ENCODE measurements around the gene NEDD1. TPM values are rescaled to one million over a fixed set of nuclear protein-coding genes. Genes with fewer than 3 reads are reported as not detected.
A peak's percentile ranks its signal among the peaks of the same experiment; 100 is the strongest.

NEDD1 gene
- total and polyA plus RNA-seq, 2 donors (not counting 1 experiment from before 2014, with no cell fraction given) = 21.8 to 30.7 TPM

- H2AFZ ChIP-seq (ENCODE audit: low read length) = no peak overlapping the region
- H3K36me3 ChIP-seq (ENCODE audit: control insufficient read depth, insufficient read depth, low read length) = no peaks in the 10 kb centered on the region
- no peaks in the 10 kb centered on the region for H3K79me2 ChIP-seq (ENCODE audit: control insufficient read depth, insufficient read depth, low read length)
- no peaks in the 10 kb centered on the region for H3K27me3 ChIP-seq (ENCODE audit: control insufficient read depth, insufficient read depth, low read length)
- no peak overlapping the region for H3K9ac ChIP-seq (ENCODE audit: insufficient read depth, low read length)
- no peak for TF ChIP-seq EZH2 (IDR thresholded peaks at IDR 0.05; ENCODE audit: low read length, missing control alignments)
- TF ChIP-seq CTCF (conservative IDR thresholded peaks at IDR 0.05 in 1 of 2, IDR thresholded peaks at IDR 0.05 in 1 of 2; ENCODE audit: low read depth in 1 of 2, low read length in 2 of 2) = no peak
- no peaks in the 10 kb centered on the region for H4K20me1 ChIP-seq (ENCODE audit: control insufficient read depth, extremely low read depth, insufficient read depth, low read length)
- no peaks in the 10 kb centered on the region for H3K9me3 ChIP-seq (ENCODE audit: control insufficient read depth, insufficient read depth, low read depth, low read length)
- no peak overlapping the region for H3K4me2 ChIP-seq (ENCODE audit: extremely low read depth, insufficient read depth, low read length)
- peak; percentile 12 to 67 for DNase-seq (ENCODE audit: low read depth in 2 of 2)
- H3K4me1 ChIP-seq (ENCODE audit: control insufficient read depth, extremely low read depth, insufficient read depth, low read length) = no peaks in the 10 kb centered on the region
- H3K4me3 ChIP-seq (replicated peaks in 1 of 4; ENCODE audit: control extremely low read depth in 1 of 4, insufficient read depth in 1 of 4, low read depth in 3 of 4, low read length in 4 of 4) = no peak overlapping the region
- H3K27ac ChIP-seq (ENCODE audit: insufficient read depth, low read length) = no peak overlapping the region
Observed at GRCh38 chr12:96883571-96883970, 23.5 kb upstream of the NEDD1 start.

- no peak for TF ChIP-seq EZH2 (IDR thresholded peaks at IDR 0.05; ENCODE audit: low read length, missing control alignments)
- Histone ChIP-seq H3K27ac (ENCODE audit: insufficient read depth, low read length) (no peak overlapping the region), H2AFZ (ENCODE audit: low read length) (no peak overlapping the region), H3K9me3 (ENCODE audit: control insufficient read depth, insufficient read depth, low read depth, low read length) (no peaks in the 10 kb centered on the region), H3K4me1 (ENCODE audit: control insufficient read depth, extremely low read depth, insufficient read depth, low read length) (no peaks in the 10 kb centered on the region), H3K27me3 (ENCODE audit: control insufficient read depth, insufficient read depth, low read length) (no peaks in the 10 kb centered on the region), H3K36me3 (ENCODE audit: control insufficient read depth, insufficient read depth, low read length) (no peaks in the 10 kb centered on the region), H3K4me3 (replicated peaks in 1 of 4; ENCODE audit: control extremely low read depth in 1 of 4, insufficient read depth in 1 of 4, low read depth in 3 of 4, low read length in 4 of 4) (no peak overlapping the region), H3K9ac (ENCODE audit: insufficient read depth, low read length) (no peak overlapping the region), H4K20me1 (ENCODE audit: control insufficient read depth, extremely low read depth, insufficient read depth, low read length) (no peaks in the 10 kb centered on the region), H3K4me2 (ENCODE audit: extremely low read depth, insufficient read depth, low read length) (no peak overlapping the region), H3K79me2 (ENCODE audit: control insufficient read depth, insufficient read depth, low read length) (no peaks in the 10 kb centered on the region)
- peak; percentile 75 to 90 for DNase-seq (ENCODE audit: low read depth in 2 of 2)
Observed at GRCh38 chr12:96886998-96887677, 19.9 kb upstream of the NEDD1 start.

- H3K4me3 ChIP-seq (replicated peaks in 1 of 4; ENCODE audit: control extremely low read depth in 1 of 4, insufficient read depth in 1 of 4, low read depth in 3 of 4, low read length in 4 of 4) = no peak overlapping the region
Observed at GRCh38 chr12:96889273-96889933, 17.7 kb upstream of the NEDD1 start.

More at GRCh38 chr12:96889273-96889933, 17.7 kb upstream of the NEDD1 start:
- no peaks in the 10 kb centered on the region for H3K27me3 ChIP-seq (ENCODE audit: control insufficient read depth, insufficient read depth, low read length)
- H3K79me2 ChIP-seq (ENCODE audit: control insufficient read depth, insufficient read depth, low read length) = no peaks in the 10 kb centered on the region
- H2AFZ ChIP-seq (ENCODE audit: low read length) = no peak overlapping the region
- no peaks in the 10 kb centered on the region for H4K20me1 ChIP-seq (ENCODE audit: control insufficient read depth, extremely low read depth, insufficient read depth, low read length)
- no peak overlapping the region for H3K4me2 ChIP-seq (ENCODE audit: extremely low read depth, insufficient read depth, low read length)
- H3K36me3 ChIP-seq (ENCODE audit: control insufficient read depth, insufficient read depth, low read length) = no peaks in the 10 kb centered on the region
- H3K9me3 ChIP-seq (ENCODE audit: control insufficient read depth, insufficient read depth, low read depth, low read length) = no peaks in the 10 kb centered on the region
- H3K9ac ChIP-seq (ENCODE audit: insufficient read depth, low read length) = no peak overlapping the region
- H3K27ac ChIP-seq (ENCODE audit: insufficient read depth, low read length) = no peak overlapping the region
- DNase-seq (ENCODE audit: low read depth in 2 of 2) = peak; percentile 28 to 93
- no peaks in the 10 kb centered on the region for H3K4me1 ChIP-seq (ENCODE audit: control insufficient read depth, extremely low read depth, insufficient read depth, low read length)
- TF ChIP-seq CTCF (conservative IDR thresholded peaks at IDR 0.05 in 1 of 2, IDR thresholded peaks at IDR 0.05 in 1 of 2; ENCODE audit: low read depth in 1 of 2, low read length in 2 of 2) = no peak
- TF ChIP-seq EZH2 (IDR thresholded peaks at IDR 0.05; ENCODE audit: low read length, missing control alignments) = no peak
